AG04450 (cell line): ENCODE measurements around the gene TRIM28. TPM values are rescaled to one million over a fixed set of nuclear protein-coding genes. Genes with fewer than 3 reads are reported as not detected.

ENCODE experiments used
- CTCF ChIA-PET: fragments of 300-600, 350-600 bp; formaldehyde crosslinking; extraction: SDS; loops from one replicate; lab custom pipeline; 2022; ENCODE audit warnings: antibody characterized with exemption, inconsistent platforms; lab: Charles Lee
- POLR2A ChIA-PET: fragments of 350-600 bp; formaldehyde crosslinking; extraction: SDS; loops from one replicate; lab custom pipeline; 2021; ENCODE audit warnings: antibody characterized with exemption, inconsistent platforms; lab: Yijun Ruan, JAX
- DNase-seq: peaks from one replicate; pipeline ENCODE4 v3.0.0-alpha.2; 2011; ENCODE audit warnings: low read depth, low spot score
- H3K27ac ChIP-seq: one replicate; pipeline ENCODE4 v1.5.1; 2012; ENCODE audit warnings: low read depth, low read length, control low read depth
- H3K27me3 ChIP-seq: one replicate; pipeline ENCODE4 v1.6.0; 2012; ENCODE audit warnings: low read length; ENCODE audit not compliant: control insufficient read depth, insufficient read depth
- H3K4me3 ChIP-seq: 2 replicates; pipeline ENCODE4 v1.5.1; 2011; ENCODE audit warnings: mild to moderate bottlenecking, low read depth, low read length, control low read depth
- H3K9me3 ChIP-seq: 2 replicates; pipeline ENCODE4 v1.5.1; 2012; ENCODE audit warnings: low read length; ENCODE audit not compliant: control insufficient read depth, insufficient read depth
- CTCF ChIP-seq: IDR thresholded peaks from 2 replicates; pipeline ENCODE4 v1.5.1; 2011; ENCODE audit warnings: low read depth, low read length, control low read depth, inconsistent platforms
- polyA plus RNA-seq: library from polyadenylated mRNA; depleted of rRNA; stranded (reverse); fragments of >200 nt; gene quantifications from 2 replicates; pipeline ENCODE4 v1.2.3, GENCODE V29; 2011

Gene TRIM28
- polyA plus RNA-seq, 1 experiment = 313 TPM

- CTCF ChIA-PET = no interaction called here
- POLR2A ChIA-PET = interaction anchor here (2.0 kb wide), 1 partner anchor 31 kb away, joined by 4 read pairs; the partner anchor contains the start of gene ZBTB45
- no peaks in the 10 kb centered on the region for H3K27me3 ChIP-seq
- no peak overlapping the region for H3K4me3 ChIP-seq
- H3K27ac ChIP-seq = no peak overlapping the region
- H3K9me3 ChIP-seq = no peaks in the 10 kb centered on the region
- no peak for DNase-seq
- no peak for TF ChIP-seq CTCF
Measured at GRCh38 chr19:58550362-58551122, 6.7 kb downstream of the TRIM28 start.

- no peaks in the 10 kb centered on the region for H3K27me3 ChIP-seq
- no peak overlapping the region for H3K4me3 ChIP-seq
- no peak overlapping the region for H3K27ac ChIP-seq
- DNase-seq = no peak
- POLR2A ChIA-PET = interaction anchor here (2.0 kb wide), 1 partner anchor 31 kb away, joined by 4 read pairs; the partner anchor contains the start of gene ZBTB45
- CTCF ChIA-PET = no interaction called here
- H3K9me3 ChIP-seq = no peaks in the 10 kb centered on the region
- no peak for TF ChIP-seq CTCF
Measured at GRCh38 chr19:58551123-58551497, 7.2 kb downstream of the TRIM28 start.

- TF ChIP-seq CTCF = no peak
- Histone ChIP-seq H3K27ac (no peak overlapping the region), H3K27me3 (no peaks in the 10 kb centered on the region), H3K9me3 (no peaks in the 10 kb centered on the region), H3K4me3 (no peak overlapping the region)
- DNase-seq = no peak
- POLR2A ChIA-PET = interaction anchor here (2.0 to 3.8 kb wide), 2 partner anchors 7 to 32 kb away, joined by 4 to 47 read pairs; partner anchors contain the start of genes TRIM28 and ZBTB45
- CTCF ChIA-PET = no interaction called here
Measured at GRCh38 chr19:58551577-58552471, 8.0 kb downstream of the TRIM28 start.

GRCh38 chr19:58552655-58553054 lies 8.8 kb downstream of the TRIM28 start:
- no peak for TF ChIP-seq CTCF
- H3K9me3 ChIP-seq = no peaks in the 10 kb centered on the region
- CTCF ChIA-PET = interaction anchor here (3.4 kb wide), 1 partner anchor 33 kb away, joined by 18 read pairs; the partner anchor contains the start of gene ZBTB45
- no peaks in the 10 kb centered on the region for H3K27me3 ChIP-seq
- no peak overlapping the region for H3K4me3 ChIP-seq
- no peak overlapping the region for H3K27ac ChIP-seq
- POLR2A ChIA-PET = interaction anchor here (2.0 to 3.8 kb wide), 2 partner anchors 8 to 33 kb away, joined by 4 to 47 read pairs; partner anchors contain the start of genes TRIM28 and ZBTB45
- DNase-seq = no peak
